HUES6 (cell line): Measurements from ENCODE around the gene STIP1.
"Not testable (repeated sequence)": the region's sequence is repeated elsewhere in the genome, so short reads cannot be mapped to it uniquely, and the experiment has no call there.

Experiments used
- H3K27ac ChIP-seq: 2 replicates; pipeline ENCODE4 v1.7.0; 2013; ENCODE audit warnings: low read depth, mild to moderate bottlenecking, low read length, inconsistent platforms
- H3K27me3 ChIP-seq: 2 replicates; pipeline ENCODE4 v1.6.1; 2013; ENCODE audit warnings: low read length; ENCODE audit not compliant: control insufficient read depth, insufficient read depth
- H3K36me3 ChIP-seq: 2 replicates; pipeline ENCODE4 v1.6.1; 2013; ENCODE audit warnings: low read length; ENCODE audit not compliant: control insufficient read depth, insufficient read depth
- H3K4me1 ChIP-seq: 2 replicates; pipeline ENCODE4 v1.6.1; 2013; ENCODE audit warnings: low read length; ENCODE audit not compliant: control insufficient read depth, insufficient read depth
- H3K4me3 ChIP-seq: 2 replicates; pipeline ENCODE4 v1.5.1; 2013; ENCODE audit warnings: low read depth, low read length
- H3K9ac ChIP-seq: one replicate; pipeline ENCODE4 v1.6.1; 2013; ENCODE audit warnings: mild to moderate bottlenecking, low read length
- H3K9me3 ChIP-seq: 2 replicates; pipeline ENCODE4 v1.6.1; 2013; ENCODE audit warnings: low read depth, low read length; ENCODE audit not compliant: control insufficient read depth, insufficient read depth

The STIP1 gene

DNA sequence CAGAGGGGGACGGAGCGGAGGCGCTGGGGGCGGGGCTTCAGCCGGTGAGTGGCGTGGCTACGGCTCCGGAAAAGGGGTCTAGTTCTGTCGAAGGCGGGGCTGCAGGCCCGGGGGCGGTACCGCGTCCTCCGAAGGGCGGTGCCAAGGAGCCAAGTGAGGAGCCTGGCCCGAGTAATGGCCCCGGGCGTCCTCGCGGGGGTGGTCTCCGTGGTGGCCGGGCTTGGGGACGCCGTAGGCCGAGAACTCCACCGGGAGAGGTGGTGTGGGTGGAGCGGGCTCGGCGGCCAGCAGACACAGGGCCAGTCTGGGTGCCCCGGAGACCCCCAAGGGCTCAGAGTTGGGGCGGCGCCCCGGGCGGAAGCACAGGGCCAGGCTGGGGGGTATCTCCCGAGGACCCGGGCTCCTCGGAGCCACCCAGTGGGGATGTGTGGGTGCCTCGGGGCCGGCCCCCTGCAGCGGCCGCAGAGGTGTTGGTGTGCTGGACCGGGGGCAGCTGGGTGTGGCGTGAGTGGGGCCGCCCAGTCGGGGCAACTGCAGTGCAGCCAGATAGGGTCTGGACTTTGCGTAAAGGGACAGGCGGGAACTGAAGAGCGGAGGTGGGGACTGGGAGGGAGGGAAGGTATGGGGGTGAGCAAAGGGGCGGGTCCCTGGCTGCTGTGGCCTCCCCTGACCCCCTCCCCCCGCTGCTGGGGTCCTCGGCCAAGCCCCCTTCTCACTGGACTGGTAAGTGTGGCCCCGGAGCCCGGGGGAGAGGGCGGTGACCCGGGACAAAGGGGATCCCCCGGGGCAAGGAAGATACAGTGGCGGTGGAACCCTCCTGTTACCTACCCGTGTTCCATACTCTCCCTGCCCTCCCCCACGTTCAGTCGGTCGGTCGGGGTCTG lies 55.8 kb downstream of the STIP1 start:
- Histone ChIP-seq H3K4me3 (peak overlapping the region; percentile 95), H3K9me3 (no peaks in the 10 kb centered on the region), H3K36me3 (peaks cover 37% of the 10 kb centered on the region), H3K9ac (peak overlapping the region; percentile 82), H3K27me3 (no peaks in the 10 kb centered on the region), H3K27ac (peak overlapping the region; percentile 60; the same call in 1 of the 2 replicates), H3K4me1 (peaks cover 23% of the 10 kb centered on the region)

DNA sequence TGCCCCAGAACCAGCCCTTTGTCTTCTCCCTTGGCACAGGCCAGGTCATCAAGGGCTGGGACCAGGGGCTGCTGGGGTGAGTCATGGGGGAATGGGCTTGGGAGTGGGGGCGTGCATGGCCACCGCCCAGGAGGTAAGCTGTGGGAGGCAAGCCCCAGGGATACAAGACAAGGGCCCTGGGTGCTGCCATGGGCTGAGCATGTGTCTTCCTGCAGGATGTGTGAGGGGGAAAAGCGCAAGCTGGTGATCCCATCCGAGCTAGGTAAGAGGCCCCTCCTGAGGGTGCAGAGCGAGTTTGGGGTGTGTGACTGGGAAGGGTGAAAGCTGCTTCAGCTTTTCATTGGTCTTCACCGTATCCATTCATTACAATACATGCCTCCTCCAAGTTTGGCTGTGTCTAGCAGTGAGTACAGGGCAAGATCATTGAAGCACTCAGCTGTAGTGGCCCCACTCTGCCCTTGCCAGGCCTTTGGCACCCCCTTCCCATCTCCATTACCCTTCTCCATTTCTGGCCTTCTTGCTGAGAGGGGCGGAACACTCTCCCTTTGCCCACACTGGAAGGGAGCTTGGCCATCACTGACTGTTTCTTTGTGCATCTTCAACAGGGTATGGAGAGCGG lies 57.4 kb downstream of the STIP1 start:
- Histone ChIP-seq H3K4me3 (no peak overlapping the region), H3K9ac (no peak overlapping the region), H3K4me1 (peaks cover 32% of the 10 kb centered on the region), H3K36me3 (peaks cover 27% of the 10 kb centered on the region), H3K27ac (no peak overlapping the region), H3K27me3 (no peaks in the 10 kb centered on the region), H3K9me3 (no peaks in the 10 kb centered on the region)

DNA sequence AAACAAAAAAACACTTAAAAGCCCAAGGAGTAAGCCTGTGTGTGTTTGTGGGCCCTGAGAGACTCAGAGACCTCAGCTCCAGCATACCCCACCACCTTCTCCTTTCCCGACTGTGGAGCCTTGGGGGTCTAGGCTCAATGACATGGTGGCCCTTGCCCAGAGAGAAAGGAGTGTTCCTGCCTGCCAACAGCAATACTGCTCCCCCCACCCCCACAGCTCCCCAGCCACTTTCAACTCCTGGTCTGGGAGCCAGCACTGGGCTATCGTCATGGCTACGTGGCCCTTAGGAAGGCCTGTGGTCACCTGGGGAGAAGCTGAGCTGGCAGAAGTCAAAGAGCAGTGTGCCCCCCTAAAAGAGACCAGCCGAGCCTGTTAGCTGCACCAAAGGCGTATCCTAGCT lies 58.1 kb downstream of the STIP1 start:
- Histone ChIP-seq H3K9ac (no peak overlapping the region), H3K27ac (no peak overlapping the region), H3K4me1 (peaks cover 39% of the 10 kb centered on the region), H3K4me3 (no peak overlapping the region), H3K9me3 (no peaks in the 10 kb centered on the region), H3K36me3 (peaks cover 19% of the 10 kb centered on the region), H3K27me3 (no peaks in the 10 kb centered on the region)

DNA sequence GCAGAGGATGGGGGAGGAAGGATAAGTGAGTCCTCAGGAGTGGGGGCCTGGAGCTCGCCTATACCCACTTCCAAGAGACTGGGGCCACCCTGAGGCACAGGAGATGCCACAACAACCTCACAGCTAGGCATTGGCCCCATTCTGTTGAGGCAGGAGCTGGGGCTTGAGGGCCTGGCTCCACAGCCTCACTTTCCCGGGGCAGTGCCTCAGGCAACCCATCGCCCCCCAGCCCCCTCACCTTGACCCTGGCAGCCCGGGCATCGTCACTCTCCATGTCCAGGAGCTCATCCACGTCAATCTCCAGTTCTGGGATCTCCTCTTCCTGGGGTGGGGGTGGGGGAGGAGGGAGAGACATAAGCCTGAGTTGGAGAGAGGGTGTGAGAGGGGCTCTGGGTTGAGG lies 59.0 kb downstream of the STIP1 start:
- Histone ChIP-seq H3K9me3 (no peaks in the 10 kb centered on the region), H3K4me1 (peaks cover 44% of the 10 kb centered on the region), H3K4me3 (peak overlapping the region; percentile 81), H3K27ac (no peak overlapping the region; the same call in 1 of the 2 replicates), H3K27me3 (no peaks in the 10 kb centered on the region), H3K36me3 (peaks cover 19% of the 10 kb centered on the region), H3K9ac (no peak overlapping the region)

DNA sequence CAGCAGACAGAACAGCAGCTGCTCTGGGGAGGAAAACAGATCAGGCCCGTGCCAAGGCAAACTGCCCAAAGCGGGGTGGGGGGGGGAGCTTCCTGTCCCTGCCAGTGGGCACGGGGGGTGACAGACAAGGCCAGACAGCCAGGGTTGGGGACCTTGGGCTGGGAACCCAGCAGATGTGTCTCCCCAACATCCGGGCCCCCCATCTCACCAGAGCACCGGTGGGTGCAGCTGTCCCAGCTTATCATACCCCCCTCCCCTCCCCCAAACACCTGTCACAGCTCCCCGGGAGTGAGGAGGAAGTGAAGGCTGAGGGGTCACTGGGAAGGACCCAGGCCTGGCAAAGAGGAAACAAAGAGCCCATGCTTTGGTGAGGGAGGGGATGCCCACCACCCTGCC lies 59.4 kb downstream of the STIP1 start:
- peaks cover 44% of the 10 kb centered on the region for H3K4me1 ChIP-seq
- H3K27ac ChIP-seq = no peak overlapping the region; the same call in 1 of the 2 replicates

DNA sequence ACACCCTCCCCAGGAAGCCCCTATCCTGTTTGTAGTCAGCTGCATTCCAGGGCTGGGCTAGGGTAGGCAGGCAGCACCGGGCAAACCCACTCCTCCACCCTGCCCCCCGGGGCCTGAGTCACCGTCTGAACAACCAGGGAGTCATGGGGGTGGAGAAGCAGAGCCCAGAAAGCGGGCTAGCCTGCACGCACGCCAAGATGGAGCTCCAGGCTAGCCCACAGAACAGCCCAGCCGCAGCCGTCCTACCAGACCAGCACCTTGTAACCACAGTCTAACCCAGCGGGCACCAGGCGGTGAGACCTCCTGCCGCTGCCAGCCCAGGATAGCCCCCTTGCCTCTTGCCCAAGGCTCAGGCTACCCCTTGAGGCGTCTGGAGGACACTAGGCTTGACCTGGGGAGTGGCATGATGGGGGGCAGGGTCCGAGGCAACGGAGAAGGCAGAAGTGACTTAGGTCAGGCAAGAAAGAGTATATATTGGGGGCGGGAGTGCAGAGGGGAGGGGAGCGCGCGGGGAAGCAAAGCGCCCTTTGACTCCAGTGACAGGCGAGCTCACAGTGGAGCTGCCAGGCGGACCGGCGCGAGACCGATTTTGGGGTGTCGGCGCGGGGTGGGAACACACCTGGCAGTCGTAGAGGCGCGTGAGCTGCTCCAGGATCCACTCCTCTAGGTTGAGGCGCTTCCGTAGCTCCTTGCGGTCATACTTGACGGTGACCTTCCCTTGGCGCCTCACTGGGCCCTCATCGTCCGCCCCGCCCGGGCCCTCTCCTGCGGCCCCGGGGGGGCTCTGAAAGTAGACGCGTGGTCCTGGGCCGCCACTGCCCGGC lies 60.0 kb downstream of the STIP1 start:
- H3K4me1 ChIP-seq = peaks cover 47% of the 10 kb centered on the region
- H3K36me3 ChIP-seq = peaks cover 19% of the 10 kb centered on the region
- peak overlapping the region; percentile 84 for H3K9ac ChIP-seq
- H3K27ac ChIP-seq = peak overlapping the region; percentile 17; the same call in 1 of the 2 replicates
- no peaks in the 10 kb centered on the region for H3K9me3 ChIP-seq
- H3K27me3 ChIP-seq = no peaks in the 10 kb centered on the region
- H3K4me3 ChIP-seq = peak overlapping the region; percentile 81

More for the DNA sequence above, 59.4 kb downstream of the STIP1 start:
- Histone ChIP-seq H3K4me3 (peak overlapping the region; percentile 81), H3K9me3 (no peaks in the 10 kb centered on the region), H3K36me3 (peaks cover 19% of the 10 kb centered on the region), H3K9ac (peak overlapping the region; percentile 84), H3K27me3 (no peaks in the 10 kb centered on the region)

DNA sequence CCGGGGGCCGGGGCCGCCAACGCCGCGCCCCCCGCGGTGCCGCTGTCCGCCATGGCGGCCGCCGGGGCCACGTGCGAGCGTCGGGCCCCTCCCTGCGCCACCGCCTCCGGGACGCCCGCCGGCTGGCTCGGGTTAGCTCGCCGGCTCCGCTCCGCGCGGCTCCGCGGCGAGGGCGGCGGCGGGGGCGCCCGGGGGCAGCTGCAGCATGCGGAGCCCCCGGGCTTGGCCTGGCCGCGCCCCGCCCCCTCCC lies 60.6 kb downstream of the STIP1 start:
- peaks cover 19% of the 10 kb centered on the region for H3K36me3 ChIP-seq
- peak overlapping the region; percentile 81; the same call in 1 of the 2 replicates for H3K4me3 ChIP-seq
- H3K27me3 ChIP-seq, H3K27ac ChIP-seq, H3K9me3 ChIP-seq: not testable (repeated sequence)
- peak overlapping the region; percentile 84 for H3K9ac ChIP-seq
- peaks cover 47% of the 10 kb centered on the region for H3K4me1 ChIP-seq

DNA sequence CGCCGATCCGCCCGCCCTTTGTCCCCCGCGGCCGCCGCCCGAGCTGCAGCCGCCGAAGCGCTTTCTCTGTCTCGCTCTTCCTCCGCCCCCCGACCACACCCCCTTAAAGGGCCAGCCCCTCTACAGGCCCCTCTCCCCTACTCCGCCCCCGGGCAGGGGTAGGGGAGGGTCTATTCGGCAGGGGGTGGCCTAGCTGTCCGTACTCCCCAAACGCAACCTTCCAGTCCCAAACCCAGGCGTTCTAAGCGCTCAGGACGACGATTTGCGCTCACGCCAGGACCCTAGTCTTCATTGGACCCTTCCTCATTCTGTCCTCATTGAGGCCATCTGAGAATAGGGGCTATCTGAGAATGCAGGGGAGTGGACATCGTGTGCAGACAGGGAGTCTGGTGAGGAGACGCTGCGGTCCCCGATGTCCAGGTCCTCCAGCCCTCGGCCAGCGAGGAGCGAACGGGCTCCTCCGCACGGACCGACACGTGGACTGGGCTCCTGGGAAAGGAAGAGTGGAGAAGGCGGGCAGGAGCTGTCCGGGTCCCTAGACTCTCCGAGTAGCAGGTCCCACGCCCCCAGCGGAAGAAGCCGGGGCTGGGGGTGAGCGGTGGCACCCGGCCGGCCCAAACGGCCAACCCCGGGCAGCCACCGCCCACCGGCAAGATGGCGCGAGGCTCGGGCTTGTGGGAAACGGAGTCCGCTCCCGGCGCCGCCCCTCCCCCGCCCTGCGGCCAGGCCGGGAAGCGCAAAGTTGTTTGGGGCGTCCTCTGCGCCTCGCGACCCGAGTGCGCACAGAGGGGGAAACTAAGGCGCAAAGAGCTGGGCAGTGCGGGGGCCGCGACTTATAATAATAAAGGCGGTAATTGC lies 61.1 kb downstream of the STIP1 start, which contains the start of gene PPP1R14B:
Gene PPP1R14B (minus strand): TSS at position 73 of the 858 bp plus-strand sequence. CDS start 270 bp downstream, outside the sequence.
- H3K9me3 ChIP-seq = no peaks in the 10 kb centered on the region
- H3K4me1 ChIP-seq = peaks cover 48% of the 10 kb centered on the region
- no peaks in the 10 kb centered on the region for H3K27me3 ChIP-seq
- peak within 1 kb of the TSS; percentile 84 for H3K9ac ChIP-seq
- peak within 1 kb of the TSS; percentile 56; the same call in 1 of the 2 replicates for H3K27ac ChIP-seq
- H3K4me3 ChIP-seq = peak within 1 kb of the TSS; percentile 91
- H3K36me3 ChIP-seq = peaks cover 19% of the 10 kb centered on the region

DNA sequence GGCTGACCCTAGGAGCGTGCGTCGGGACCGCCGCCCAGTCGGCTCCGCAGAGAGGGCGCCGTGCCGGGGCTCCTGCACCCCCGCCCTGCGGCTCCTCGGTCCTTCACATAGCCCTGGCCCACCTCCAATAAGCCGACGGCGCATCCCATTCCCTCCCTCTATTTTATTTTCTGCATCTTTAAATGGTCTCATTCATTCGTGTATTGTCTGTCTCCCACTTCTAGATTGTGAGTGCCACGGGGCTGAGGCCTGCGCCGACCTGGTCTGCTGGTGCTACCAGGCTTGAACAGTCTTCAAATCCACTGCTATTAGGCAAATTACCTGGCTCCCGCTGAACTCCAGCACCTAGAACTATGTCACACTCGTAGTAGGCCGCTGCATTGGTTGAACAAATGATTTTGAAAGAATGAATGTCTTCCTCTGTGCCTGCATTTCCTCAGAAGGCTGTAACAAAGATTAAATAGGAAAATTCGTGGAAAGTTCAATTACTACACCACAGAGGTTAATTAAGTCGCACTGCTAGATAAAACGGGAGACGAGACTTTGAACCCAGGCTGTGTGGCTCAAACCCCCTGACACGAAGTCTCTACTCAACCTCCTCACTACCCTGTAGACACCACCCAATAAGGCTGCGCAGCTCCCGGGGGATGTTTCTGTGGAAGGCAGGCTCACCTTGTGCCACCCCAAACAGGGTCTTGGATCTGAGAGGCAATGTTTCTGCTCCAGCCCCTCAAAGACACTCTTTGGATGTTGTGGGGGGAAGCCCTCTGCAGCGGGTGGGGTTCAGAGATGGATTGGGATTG lies 62.0 kb downstream of the STIP1 start:
- Histone ChIP-seq H3K9ac (peak overlapping the region; percentile 40), H3K27ac (no peak overlapping the region), H3K9me3 (no peaks in the 10 kb centered on the region), H3K4me3 (peak overlapping the region; percentile 91), H3K4me1 (peaks cover 50% of the 10 kb centered on the region), H3K27me3 (no peaks in the 10 kb centered on the region), H3K36me3 (peaks cover 18% of the 10 kb centered on the region)
